NCI-H2081 (cell line): ENCODE measurements around the gene CEBPE.
A peak's percentile ranks its signal among the peaks of the same experiment; 100 is the strongest.
"Not testable (repeated sequence)": the region's sequence is repeated elsewhere in the genome, so short reads cannot be mapped to it uniquely, and the experiment has no call there.

Experiments
- DNase-seq, 2 experiments: peaks; one replicate each; lab custom pipeline; 2025; lab: John Stamatoyannopoulos, UW

Gene CEBPE

DNA sequence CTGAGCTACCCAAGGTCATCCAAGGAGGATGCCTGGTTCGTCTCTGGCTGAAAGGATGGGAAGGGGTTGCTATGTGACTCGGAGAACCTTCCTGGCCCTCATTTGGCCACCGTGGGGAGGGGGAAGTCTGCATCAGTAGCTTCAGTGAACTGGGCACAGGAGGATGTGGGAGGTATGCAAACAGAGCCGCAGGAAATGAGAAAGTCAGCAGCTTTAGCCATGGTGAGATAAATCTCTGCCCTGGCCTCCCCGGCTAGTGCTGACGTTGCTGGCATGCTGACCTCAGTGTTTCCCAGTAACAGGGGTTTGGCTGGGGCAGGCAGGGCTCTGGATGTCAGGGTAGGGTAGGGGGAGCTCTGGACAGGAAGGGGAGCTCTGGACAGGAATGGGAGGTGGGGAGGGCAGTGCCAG lies 2.3 kb upstream of the CEBPE start:
- no peak for DNase-seq

DNA sequence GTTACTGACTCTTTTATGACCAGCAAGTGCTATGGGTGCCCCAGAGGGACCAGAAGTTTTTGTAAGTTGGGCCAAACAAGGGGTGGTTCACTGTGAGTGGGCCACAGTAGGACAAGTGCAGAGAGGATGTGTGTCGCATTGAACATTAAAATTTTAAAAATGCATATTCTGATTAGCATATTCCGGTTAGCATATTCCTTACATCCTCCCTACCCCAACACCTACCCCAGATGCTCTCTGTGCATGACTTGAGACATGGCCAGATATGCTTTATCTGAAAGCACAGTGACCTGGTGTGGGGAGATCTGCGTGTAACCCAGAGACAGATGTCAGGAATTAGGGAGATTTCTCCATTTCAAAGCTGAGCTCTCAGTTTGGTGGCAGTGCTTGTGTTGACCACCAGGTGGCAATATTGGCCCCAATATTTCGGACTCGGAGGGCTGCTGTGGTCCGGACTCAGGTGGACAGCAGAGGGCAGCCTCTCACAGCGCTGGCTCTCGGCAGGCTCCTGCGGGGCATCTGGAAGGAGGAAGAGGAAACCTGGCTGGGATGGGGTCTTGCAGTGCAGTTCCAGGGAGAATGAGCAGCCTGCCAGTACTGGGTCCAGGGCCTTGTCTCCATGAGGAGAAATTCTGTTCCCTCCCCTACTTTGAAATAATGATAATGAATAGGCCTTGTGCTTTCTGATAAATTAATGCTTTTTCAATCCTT lies 1.6 kb upstream of the CEBPE start:
- peak; percentile 78 to 79 for DNase-seq

DNA sequence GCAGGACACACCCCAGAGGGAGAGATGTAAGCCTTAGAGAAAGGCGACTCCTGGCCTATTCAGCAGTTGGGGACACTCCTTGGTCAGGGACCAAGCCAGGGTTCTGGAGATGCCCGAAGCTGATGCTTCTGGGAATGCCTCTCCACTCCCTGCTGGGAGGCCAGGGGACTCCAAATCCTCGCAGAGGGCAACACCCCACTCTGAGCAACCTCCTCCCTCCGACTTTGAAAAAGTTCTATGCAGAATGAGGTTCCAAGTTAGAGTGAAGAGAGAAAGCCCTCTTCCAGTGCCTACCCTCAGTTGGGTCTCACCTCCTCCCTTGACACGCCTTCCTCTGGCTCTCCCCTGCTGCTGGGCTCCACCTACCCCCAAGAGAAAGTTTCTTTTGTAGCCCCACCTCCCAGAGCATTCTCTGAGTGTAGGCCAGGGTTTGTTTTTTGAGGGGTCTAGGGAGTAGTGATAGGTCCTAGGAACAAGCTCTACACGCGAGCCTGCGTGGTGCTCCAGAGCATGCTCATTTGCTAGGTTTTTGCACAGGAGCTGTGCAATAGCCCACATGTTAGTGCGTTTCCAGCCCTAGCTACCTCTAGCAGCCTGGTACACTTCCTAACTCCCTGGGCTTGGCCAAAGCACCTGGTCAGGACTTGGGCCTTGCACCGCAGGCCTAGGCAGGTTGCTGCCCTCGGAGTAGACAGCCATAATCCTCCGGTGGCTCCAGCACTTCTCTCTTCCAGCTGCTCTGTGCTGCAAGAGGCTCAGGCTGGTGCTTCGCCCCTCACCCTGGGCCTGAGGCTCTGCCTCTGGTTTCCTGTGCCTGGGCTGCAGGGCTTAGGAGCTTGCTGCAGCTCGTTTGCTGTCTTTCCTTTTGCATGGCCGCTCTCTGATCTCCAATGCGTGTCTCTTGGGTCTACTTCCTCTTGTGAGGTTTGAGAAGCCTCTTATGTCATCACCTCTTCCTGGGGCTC lies 590 bp upstream of the CEBPE start:
- no peak for DNase-seq

- DNase-seq: no peak
These were observed 1.6 kb downstream of the CEBPE start for GRCh38 chr14:23117371-23118020.

- DNase-seq: no peak
These were observed 3.1 kb downstream of the CEBPE start for GRCh38 chr14:23115918-23116317.

GRCh38 chr14:23115039-23115731 lies 3.9 kb downstream of the CEBPE start:
- no peak for DNase-seq

DNA sequence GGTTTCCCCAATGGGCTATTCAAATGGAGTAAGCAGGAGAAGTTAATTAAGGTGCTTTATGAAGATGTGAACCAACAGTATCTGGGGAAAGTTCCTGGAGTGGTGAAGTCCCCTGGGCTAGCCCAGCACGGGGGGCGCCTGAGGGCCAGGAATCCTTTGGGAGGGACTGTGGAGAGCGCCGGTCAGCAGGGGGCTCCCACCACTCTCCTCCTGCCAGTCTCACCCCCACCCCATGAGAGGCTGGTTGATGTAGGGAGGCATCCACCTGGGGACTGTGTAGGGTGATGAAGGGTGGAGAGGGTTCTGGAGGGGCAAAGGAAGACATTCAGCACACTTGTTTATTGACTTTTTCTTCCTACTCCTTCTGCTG lies 4.4 kb downstream of the CEBPE start:
- no peak for DNase-seq

- DNase-seq: no peak
These were observed 5.0 kb downstream of the CEBPE start for GRCh38 chr14:23114120-23114458.

GRCh38 chr14:23113431-23114119 lies 5.5 kb downstream of the CEBPE start:
- no peak for DNase-seq

GRCh38 chr14:23112359-23113178 lies 6.5 kb downstream of the CEBPE start:
- DNase-seq: no peak

GRCh38 chr14:23110579-23111365 lies 8.3 kb downstream of the CEBPE start:
- no peak for DNase-seq

GRCh38 chr14:23109769-23110168 lies 9.3 kb downstream of the CEBPE start:
- DNase-seq: no peak

DNA sequence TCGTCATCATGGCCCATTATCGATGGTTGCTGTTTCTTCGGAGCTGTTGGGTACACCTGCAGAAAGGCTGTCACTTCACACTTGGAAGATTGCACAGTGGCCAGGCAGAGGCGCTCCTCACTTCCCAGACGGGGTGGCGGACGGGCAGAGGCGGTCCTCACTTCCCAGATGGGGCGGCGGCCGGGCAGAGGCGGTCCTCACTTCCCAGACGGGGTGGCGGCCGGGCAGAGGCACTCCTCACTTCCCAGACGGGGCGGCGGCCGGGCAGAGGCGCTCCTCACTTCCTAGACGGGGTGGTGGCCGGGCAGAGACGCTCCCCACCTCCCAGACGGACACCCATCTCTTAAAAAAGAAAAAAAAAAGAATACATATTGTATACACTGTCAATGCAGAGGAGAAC lies 10.9 kb downstream of the CEBPE start:
- DNase-seq: not testable (repeated sequence)

DNA sequence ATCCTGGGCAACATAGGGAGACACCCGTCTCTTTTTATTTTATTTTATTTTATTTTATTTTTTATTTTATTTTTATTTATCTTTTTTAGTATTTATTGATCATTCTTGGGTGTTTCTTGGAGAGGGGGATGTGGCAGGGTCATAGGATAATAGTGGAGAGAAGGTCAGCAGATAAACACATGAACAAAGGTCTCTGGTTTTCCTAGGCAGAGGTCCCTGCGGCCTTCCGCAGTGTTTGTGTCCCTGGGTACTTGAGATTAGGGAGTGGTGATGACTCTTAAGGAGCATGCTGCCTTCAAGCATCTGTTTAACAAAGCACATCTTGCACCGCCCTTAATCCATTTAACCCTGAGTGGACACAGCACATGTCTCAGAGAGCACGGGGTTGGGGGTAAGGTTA lies 11.4 kb downstream of the CEBPE start:
- not testable (repeated sequence) for DNase-seq

DNA sequence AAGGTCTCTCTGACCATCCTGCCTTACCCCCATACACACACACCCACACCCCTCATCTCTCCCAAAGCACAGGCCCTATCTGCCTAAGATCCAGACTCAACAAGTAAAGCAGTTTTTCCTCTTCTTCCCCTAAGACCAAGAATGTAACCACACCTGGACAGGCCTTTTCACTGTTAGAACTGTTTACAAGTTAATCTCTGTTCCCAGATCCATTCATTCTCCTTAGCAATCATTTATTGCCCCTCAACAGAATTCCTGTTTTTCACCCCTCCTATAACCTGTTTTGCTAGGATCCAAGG lies 12.4 kb downstream of the CEBPE start:
- no peak for DNase-seq

- DNase-seq: no peak
These were observed 13.7 kb downstream of the CEBPE start for GRCh38 chr14:23105348-23105824.

- DNase-seq: no peak
These were observed 14.3 kb downstream of the CEBPE start, which contains the start of gene CIROP for GRCh38 chr14:23104591-23105347. Gene CIROP (minus strand): TSS chr14:23104989. CDS start chr14:23104920, 69 bp downstream.

DNA sequence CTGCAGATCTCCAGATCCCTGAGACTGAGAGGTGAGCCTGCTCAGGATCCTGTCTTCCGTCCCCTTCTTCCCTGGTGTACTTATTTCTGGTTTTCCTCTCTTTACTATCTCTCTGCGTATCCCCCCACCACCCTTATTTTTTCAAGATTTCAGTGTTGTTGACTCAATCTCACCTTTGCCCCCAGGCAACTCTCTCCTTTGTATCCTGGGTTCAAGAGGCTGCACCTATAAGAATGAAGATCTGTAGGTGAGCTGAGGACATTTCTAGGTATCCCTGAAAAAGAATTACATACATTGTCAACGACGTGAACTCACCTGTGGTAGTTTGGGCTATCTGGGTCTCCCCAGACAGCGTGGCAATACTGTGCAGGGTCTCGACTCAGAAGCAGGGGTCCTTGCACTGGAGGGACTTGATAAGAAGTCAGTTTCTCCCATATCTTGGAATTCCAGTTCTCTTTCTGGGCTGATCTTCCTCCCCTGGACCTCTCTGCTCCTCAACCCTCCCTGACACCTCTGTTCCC lies 14.9 kb downstream of the CEBPE start:
- DNase-seq: no peak

DNA sequence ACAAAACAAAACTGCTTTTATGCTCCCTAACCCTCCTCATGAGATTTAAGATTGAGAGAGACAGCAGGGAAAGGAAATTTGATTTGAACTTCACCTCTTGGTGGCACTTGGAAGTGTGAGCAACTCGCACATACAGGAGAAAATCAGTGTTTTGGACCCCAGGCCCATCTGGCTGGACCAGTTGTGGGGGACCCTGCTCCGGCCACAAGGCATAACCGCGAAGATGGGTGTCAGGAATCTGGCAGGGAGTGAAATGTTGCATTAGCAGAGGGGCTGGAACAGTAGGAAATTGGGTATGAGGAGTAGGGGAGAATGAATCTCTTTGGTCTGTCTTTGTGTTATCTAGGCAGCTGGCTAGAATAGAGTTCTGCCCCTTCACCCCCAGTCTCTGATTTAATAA lies 15.5 kb downstream of the CEBPE start:
- DNase-seq: no peak
